HEK293 (cell line): ENCODE data around the gene PPP4C.

Source experiments
- BCL6B ChIP-seq: fragments of 450-650 bp; formaldehyde crosslinking; IDR thresholded peaks from 2 replicates; pipeline ENCODE4 v1.5.1; 2017; ENCODE audit warnings: missing biosample characterization, missing genetic modification characterization
- ELK4 ChIP-seq: IDR thresholded peaks from 2 replicates; pipeline ENCODE4 v1.6.1; 2011; ENCODE audit warnings: mild to moderate bottlenecking, low read depth, low read length, borderline replicate concordance
- GLIS2 ChIP-seq: fragments of 450-650 bp; formaldehyde crosslinking; IDR thresholded peaks from 2 replicates; pipeline ENCODE4 v1.5.1; 2016; ENCODE audit warnings: missing biosample characterization, missing genetic modification characterization
- HIC1 ChIP-seq: fragments of 450-650 bp; formaldehyde crosslinking; IDR thresholded peaks from 2 replicates; pipeline ENCODE4 v1.5.1; 2016; ENCODE audit warnings: missing biosample characterization, missing genetic modification characterization
- INSM2 ChIP-seq: fragments of 450-650 bp; formaldehyde crosslinking; IDR thresholded peaks from 2 replicates; pipeline ENCODE4 v1.5.1; 2016; ENCODE audit warnings: missing biosample characterization, missing genetic modification characterization
- KLF17 ChIP-seq: fragments of 450-650 bp; formaldehyde crosslinking; IDR thresholded peaks from 2 replicates; pipeline ENCODE4 v1.5.1; 2016; ENCODE audit warnings: missing biosample characterization, missing genetic modification characterization
- MYNN ChIP-seq: fragments of 450-650 bp; formaldehyde crosslinking; IDR thresholded peaks from 2 replicates; pipeline ENCODE4 v1.5.1; 2016; ENCODE audit warnings: missing biosample characterization, missing genetic modification characterization, borderline replicate concordance
- PRDM1 ChIP-seq: fragments of 450-650 bp; formaldehyde crosslinking; IDR thresholded peaks from 2 replicates; pipeline ENCODE4; 2016; ENCODE audit warnings: missing biosample characterization, missing genetic modification characterization
- SETDB1 ChIP-seq: IDR thresholded peaks from one replicate; pipeline ENCODE4 v1.6.1; 2017; ENCODE audit warnings: mild to moderate bottlenecking, low read length, moderate library complexity, mixed read lengths; ENCODE audit not compliant: insufficient read length
- SP3 ChIP-seq: fragments of 450-650 bp; formaldehyde crosslinking; IDR thresholded peaks from 2 replicates; pipeline ENCODE4 v1.5.1; 2016; ENCODE audit warnings: missing biosample characterization, missing genetic modification characterization
- ZBTB1 ChIP-seq: fragments of 450-650 bp; formaldehyde crosslinking; IDR thresholded peaks from 2 replicates; pipeline ENCODE4 v1.5.1; 2016; ENCODE audit warnings: missing biosample characterization, missing genetic modification characterization
- ZBTB11 ChIP-seq: fragments of 450-650 bp; formaldehyde crosslinking; conservative IDR thresholded peaks from 2 replicates; pipeline ENCODE4 v1.5.1; 2016; ENCODE audit warnings: low read depth, missing biosample characterization, missing genetic modification characterization
- ZNF140 ChIP-seq: fragments of 450-650 bp; formaldehyde crosslinking; IDR thresholded peaks from 2 replicates; pipeline ENCODE4 v1.5.1; 2016; ENCODE audit warnings: missing biosample characterization, missing genetic modification characterization
- ZNF175 ChIP-seq: fragments of 450-650 bp; formaldehyde crosslinking; IDR thresholded peaks from 2 replicates; pipeline ENCODE4 v1.5.1; 2016; ENCODE audit warnings: missing biosample characterization, missing genetic modification characterization
- ZNF19 ChIP-seq: fragments of 450-650 bp; formaldehyde crosslinking; IDR thresholded peaks from 2 replicates; pipeline ENCODE4; 2016; ENCODE audit warnings: missing biosample characterization, missing genetic modification characterization, low read depth
- ZNF221 ChIP-seq: fragments of 450-650 bp; formaldehyde crosslinking; IDR thresholded peaks from 2 replicates; pipeline ENCODE4 v1.5.1; 2017; ENCODE audit warnings: missing biosample characterization, missing genetic modification characterization, borderline replicate concordance
- ZNF362 ChIP-seq: fragments of 450-650 bp; formaldehyde crosslinking; IDR thresholded peaks from 2 replicates; pipeline ENCODE4 v1.5.1; 2016; ENCODE audit warnings: missing biosample characterization, missing genetic modification characterization
- ZNF571 ChIP-seq: fragments of 450-650 bp; formaldehyde crosslinking; IDR thresholded peaks from 2 replicates; pipeline ENCODE4 v1.5.0; 2017; ENCODE audit warnings: missing biosample characterization, missing genetic modification characterization
- ZNF580 ChIP-seq: fragments of 450-650 bp; formaldehyde crosslinking; IDR thresholded peaks from 2 replicates; pipeline ENCODE4 v1.5.1; 2016; ENCODE audit warnings: missing biosample characterization, missing genetic modification characterization
- ZNF610 ChIP-seq: fragments of 450-650 bp; formaldehyde crosslinking; IDR thresholded peaks from 2 replicates; pipeline ENCODE4 v1.5.1; 2016; ENCODE audit warnings: missing biosample characterization, missing genetic modification characterization, borderline replicate concordance
- ZNF639 ChIP-seq: fragments of 450-650 bp; formaldehyde crosslinking; IDR thresholded peaks from 2 replicates; pipeline ENCODE4 v1.5.1; 2016; ENCODE audit warnings: missing biosample characterization, missing genetic modification characterization
- ZNF707 ChIP-seq: fragments of 450-650 bp; formaldehyde crosslinking; IDR thresholded peaks from 2 replicates; pipeline ENCODE4 v1.5.1; 2016; ENCODE audit warnings: missing biosample characterization, missing genetic modification characterization
- ZNF777 ChIP-seq: fragments of 450-650 bp; formaldehyde crosslinking; IDR thresholded peaks from 2 replicates; pipeline ENCODE4 v1.5.1; 2017; ENCODE audit warnings: missing biosample characterization, missing genetic modification characterization, borderline replicate concordance
- ZNF837 ChIP-seq: fragments of 450-650 bp; formaldehyde crosslinking; IDR thresholded peaks from 2 replicates; pipeline ENCODE4 v1.5.1; 2016; ENCODE audit warnings: missing biosample characterization, missing genetic modification characterization
- ZNF843 ChIP-seq: fragments of 450-650 bp; formaldehyde crosslinking; IDR thresholded peaks from 2 replicates; pipeline ENCODE4 v1.5.1; 2016; ENCODE audit warnings: missing biosample characterization, missing genetic modification characterization

The PPP4C gene

GRCh38 chr16:30096105-30096861 lies 20.5 kb downstream of the PPP4C start, which contains the start of gene YPEL3 (continued):
- TF ChIP-seq KLF17 (tag by site-specific recombination) (peak; percentile 52; the same call in 1 of the 2 replicates), SP3 (tag by site-specific recombination) (peak; percentile 51), ZNF837 (tag by site-specific recombination) (no peak), GLIS2 (peak; percentile 37; the same call in 1 of the 2 replicates), BCL6B (tag by site-specific recombination) (no peak), ZNF777 (tag by site-specific recombination) (no peak), ZNF707 (no peak), ZNF843 (tag by site-specific recombination) (no peak; the same call in 1 of the 2 replicates), ZNF140 (tag by site-specific recombination) (no peak; the same call in 1 of the 2 replicates), ZBTB1 (peak; percentile 62; the same call in 1 of the 2 replicates), ZNF221 (tag by site-specific recombination) (no peak), ZNF362 (tag by site-specific recombination) (no peak), MYNN (no peak), PRDM1 (tag by site-specific recombination) (no peak), ZNF580 (tag by site-specific recombination) (no peak), ZNF19 (tag by site-specific recombination) (no peak), ELK4 (no peak; the same call in 1 of the 2 replicates), HIC1 (no peak), ZNF175 (tag by site-specific recombination) (no peak), ZNF639 (tag by site-specific recombination) (no peak), ZNF571 (tag by site-specific recombination) (no peak), SETDB1 (no peak), ZBTB11 (tag by site-specific recombination) (peak; percentile 52), INSM2 (tag by site-specific recombination) (no peak; the same call in none of the 2 replicates), ZNF610 (tag by site-specific recombination) (0 out of 2 replicates have a peak, but pooled peaks have one; percentile 8)
